Sigmoid colon (tissue), 7 donors: ENCODE results near the gene LGR5. TPM values are rescaled to one million over a fixed set of nuclear protein-coding genes. Genes with fewer than 3 reads are reported as not detected.

Experiments used
- DNase-seq: peaks from one replicate; pipeline ENCODE4 v3.0.0-alpha.2; 2019
- H3K27ac ChIP-seq, 4 donors: fragments of 200-600 bp; sonication (generic); one replicate each; pipeline ENCODE4 v1.5.1; 2016 to 2019; ENCODE audit warnings: mild to moderate bottlenecking in 1 of 4
- H3K27me3 ChIP-seq, 3 donors: fragments of 200-600 bp; sonication (generic); one replicate each; pipeline ENCODE4 v1.5.1; 2019; ENCODE audit warnings: mild to moderate bottlenecking in 1 of 3
- H3K36me3 ChIP-seq, 4 donors: fragments of 200-600 bp; sonication (generic); one replicate each; pipeline ENCODE4 v1.5.1; 2016 to 2019
- H3K4me1 ChIP-seq, 4 donors: fragments of 200-600 bp; sonication (generic); one replicate each; pipeline ENCODE4 v1.5.1; 2017 to 2019
- H3K4me3 ChIP-seq, 4 donors: fragments of 200-600 bp; sonication (generic); one replicate each; pipeline ENCODE4 v1.5.1; 2017 to 2019; ENCODE audit warnings: mild to moderate bottlenecking in 2 of 4, moderate library complexity in 1 of 4
- H3K9me3 ChIP-seq, 4 donors: fragments of 200-600 bp in 3 of 4; sonication (generic) in 3 of 4; one replicate each; pipeline versions ENCODE4 v1.5.1 to v1.6.1; 2013 to 2019
- EP300 ChIP-seq, 4 donors: sonication (generic); formaldehyde crosslinking; IDR thresholded peaks; one replicate each; pipeline ENCODE4 v1.6.1; 2017; ENCODE audit warnings: antibody characterized with exemption in 4 of 4
- POLR2A ChIP-seq, 2 donors: fragments of 450-650 bp; IDR thresholded peaks; one replicate each; pipeline ENCODE4 v1.6.1; 2016; ENCODE audit warnings: antibody characterized with exemption in 2 of 2, mild to moderate bottlenecking in 2 of 2, moderate library complexity in 2 of 2
- POLR2AphosphoS5 ChIP-seq, 4 donors: sonication (generic); formaldehyde crosslinking; IDR thresholded peaks; one replicate each; pipeline ENCODE4 v1.6.1; 2017; ENCODE audit warnings: antibody characterized with exemption in 4 of 4
- whole genome bisulfite sequencing, 2 donors: extraction: QIAGEN DNeasy Blood & Tissue Kit; methylation state at CpG; one replicate each; pipeline ENCODE4 v1.1.7; 2013; 5-methylcytosine and 5-hydroxymethylcytosine counted together
- intact Hi-C: fragments of 100-400 bp; cut with DNase I; formaldehyde crosslinking; loops from one replicate; pipeline ENCODE4 v1.15.1; 2023
- polyA plus RNA-seq, 3 donors: library from polyadenylated mRNA; stranded (reverse); fragments of 200-250 nt; gene quantifications; one replicate each; pipeline ENCODE4 v1.2.3, GENCODE V29; 2013
- total RNA-seq, 4 donors: library from RNA; depleted of rRNA; stranded (reverse); fragments of >200 nt; gene quantifications; one replicate each; pipeline ENCODE4 v1.1.0, GENCODE V29; 2016
- TF ChIP-seq, protein P1 (sequence below), 4 experiments: fragments of 450-650 bp in 3 of 4; fragments of 200-600 bp in 1 of 4; IDR thresholded peaks; one replicate each; pipeline ENCODE4 v1.5.1; 2016 to 2019; ENCODE audit warnings: antibody characterized with exemption in 4 of 4, mild to moderate bottlenecking in 3 of 4, moderate library complexity in 2 of 4
- donor health status: healthy with polysubstance abuse.
- donor health status: Bipolar disorder and iron deficiency.
- donor health status: healthy.

Gene LGR5
- total and polyA plus RNA-seq, 7 donors: 0.23 to 3.4 (median 0.36) TPM; not detected in 4

DNA sequence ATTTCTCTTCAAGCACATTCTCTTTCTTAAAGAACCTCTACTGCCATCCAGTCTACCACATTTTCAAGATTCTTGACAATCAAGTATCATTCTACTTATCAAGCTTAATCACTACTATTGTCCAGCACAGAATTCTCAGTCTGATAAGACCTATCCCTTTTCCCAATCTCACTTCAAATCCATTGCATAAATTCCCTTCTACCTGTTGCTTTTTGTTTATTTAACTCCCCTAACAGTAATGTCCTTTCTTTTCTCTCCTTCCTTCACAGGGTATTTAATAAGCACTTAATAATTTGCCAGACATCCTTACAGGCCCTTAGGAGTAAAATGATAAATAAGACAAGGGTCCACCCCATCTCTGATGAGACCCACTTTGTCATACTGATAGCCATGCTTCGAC, 182.3 kb downstream of the LGR5 start:
- H3K27me3 ChIP-seq: no peaks in the 10 kb centered on the region
- no peak overlapping the region for H3K27ac ChIP-seq
- intact Hi-C loops: no loop called here
- H3K4me1 ChIP-seq: peaks cover 0 to 4% (median 0%) of the 10 kb centered on the region in 4 donors
- TF ChIP-seq POLR2A (IDR thresholded peaks at IDR 0.05) (no peak), EP300 (IDR thresholded peaks at IDR 0.05) (no peak), POLR2AphosphoS5 (IDR thresholded peaks at IDR 0.05) (no peak)
- TF ChIP-seq, protein P1, sequence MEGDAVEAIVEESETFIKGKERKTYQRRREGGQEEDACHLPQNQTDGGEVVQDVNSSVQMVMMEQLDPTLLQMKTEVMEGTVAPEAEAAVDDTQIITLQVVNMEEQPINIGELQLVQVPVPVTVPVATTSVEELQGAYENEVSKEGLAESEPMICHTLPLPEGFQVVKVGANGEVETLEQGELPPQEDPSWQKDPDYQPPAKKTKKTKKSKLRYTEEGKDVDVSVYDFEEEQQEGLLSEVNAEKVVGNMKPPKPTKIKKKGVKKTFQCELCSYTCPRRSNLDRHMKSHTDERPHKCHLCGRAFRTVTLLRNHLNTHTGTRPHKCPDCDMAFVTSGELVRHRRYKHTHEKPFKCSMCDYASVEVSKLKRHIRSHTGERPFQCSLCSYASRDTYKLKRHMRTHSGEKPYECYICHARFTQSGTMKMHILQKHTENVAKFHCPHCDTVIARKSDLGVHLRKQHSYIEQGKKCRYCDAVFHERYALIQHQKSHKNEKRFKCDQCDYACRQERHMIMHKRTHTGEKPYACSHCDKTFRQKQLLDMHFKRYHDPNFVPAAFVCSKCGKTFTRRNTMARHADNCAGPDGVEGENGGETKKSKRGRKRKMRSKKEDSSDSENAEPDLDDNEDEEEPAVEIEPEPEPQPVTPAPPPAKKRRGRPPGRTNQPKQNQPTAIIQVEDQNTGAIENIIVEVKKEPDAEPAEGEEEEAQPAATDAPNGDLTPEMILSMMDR (IDR thresholded peaks at IDR 0.05): no peak
- peaks cover 0 to 100% (median 57%) of the 10 kb centered on the region in 4 donors for H3K36me3 ChIP-seq
- H3K9me3 ChIP-seq: no peaks in the 10 kb centered on the region
- H3K4me3 ChIP-seq: no peak overlapping the region
- no peak for DNase-seq
- 96 to 98% methylated on average over 1 of the region's 1 CpG for WGBS, 2 donors

- peaks cover 0 to 100% (median 45%) of the 10 kb centered on the region in 4 donors for H3K36me3 ChIP-seq
Measured at GRCh38 chr12:71625476-71625875, 185.9 kb downstream of the LGR5 start.

DNA sequence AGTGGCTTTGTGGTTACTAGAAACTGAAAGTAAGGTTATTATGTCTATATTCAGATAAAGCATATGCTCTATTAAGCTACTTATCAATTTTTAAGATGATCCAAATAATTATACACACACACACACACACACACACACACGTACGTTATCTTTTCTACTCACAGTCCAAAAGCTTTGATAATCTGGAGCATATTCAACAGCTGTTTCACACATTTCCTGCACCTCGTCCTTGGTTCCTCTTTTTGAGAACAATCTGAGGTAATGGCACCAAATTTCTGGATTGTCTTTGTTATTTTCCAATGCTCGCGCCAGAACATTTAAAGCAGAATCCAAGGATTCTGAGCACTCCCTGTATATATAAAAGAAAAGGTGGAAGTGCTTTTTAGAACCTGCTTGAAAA, 186.5 kb downstream of the LGR5 start:
- Histone ChIP-seq H3K4me1 (peaks cover 0 to 4% (median 0%) of the 10 kb centered on the region in 4 donors), H3K4me3 (no peak overlapping the region), H3K27ac (no peak overlapping the region), H3K27me3 (no peaks in the 10 kb centered on the region), H3K9me3 (no peaks in the 10 kb centered on the region), H3K36me3 (peaks cover 0 to 100% (median 47%) of the 10 kb centered on the region in 4 donors)
- TF ChIP-seq EP300 (IDR thresholded peaks at IDR 0.05): no peak
- TF ChIP-seq POLR2AphosphoS5 (IDR thresholded peaks at IDR 0.05): no peak
- TF ChIP-seq POLR2A (IDR thresholded peaks at IDR 0.05): no peak
- TF ChIP-seq, protein P1 (IDR thresholded peaks at IDR 0.05): no peak
- WGBS, 2 donors: 17 to 30% methylated on average over 5 of the region's 5 CpGs
- intact Hi-C loops: loop anchor here (5.0 kb wide), 1 partner anchor 36 kb away; the partner anchor contains the start of genes THAP2 and ZFC3H1
- no peak for DNase-seq

More at GRCh38 chr12:71625476-71625875, 185.9 kb downstream of the LGR5 start:
- TF ChIP-seq POLR2AphosphoS5 (IDR thresholded peaks at IDR 0.05): no peak
- no peak for TF ChIP-seq POLR2A (IDR thresholded peaks at IDR 0.05)
- TF ChIP-seq, protein P1 (IDR thresholded peaks at IDR 0.05): no peak
- no peak for TF ChIP-seq EP300 (IDR thresholded peaks at IDR 0.05)
- intact Hi-C loops: loop anchor here (5.0 kb wide), 1 partner anchor 37 kb away; the partner anchor contains the start of genes THAP2 and ZFC3H1
- WGBS, 2 donors: 83 to 91% methylated on average over 2 of the region's 2 CpGs
- no peak overlapping the region for H3K4me3 ChIP-seq
- no peak overlapping the region for H3K27ac ChIP-seq
- H3K27me3 ChIP-seq: no peaks in the 10 kb centered on the region
- no peaks in the 10 kb centered on the region for H3K9me3 ChIP-seq
- peaks cover 0 to 4% (median 0%) of the 10 kb centered on the region in 4 donors for H3K4me1 ChIP-seq
- DNase-seq: no peak

GRCh38 chr12:71626768-71627167, 187.2 kb downstream of the LGR5 start:
- intact Hi-C loops: loop anchor here (5.0 kb wide), 1 partner anchor 36 kb away; the partner anchor contains the start of genes THAP2 and ZFC3H1
- no peaks in the 10 kb centered on the region for H3K27me3 ChIP-seq
- H3K4me3 ChIP-seq: no peak overlapping the region
- H3K9me3 ChIP-seq: no peaks in the 10 kb centered on the region
- no peak for DNase-seq
- TF ChIP-seq POLR2AphosphoS5 (IDR thresholded peaks at IDR 0.05): no peak
- TF ChIP-seq POLR2A (IDR thresholded peaks at IDR 0.05): no peak
- TF ChIP-seq EP300 (IDR thresholded peaks at IDR 0.05): no peak
- TF ChIP-seq, protein P1 (IDR thresholded peaks at IDR 0.05): no peak
- H3K4me1 ChIP-seq: peaks cover 0 to 4% (median 0%) of the 10 kb centered on the region in 4 donors
- peaks cover 0 to 100% (median 48%) of the 10 kb centered on the region in 4 donors for H3K36me3 ChIP-seq
- no peak overlapping the region for H3K27ac ChIP-seq
- 18 to 58% methylated on average over 3 of the region's 3 CpGs for WGBS, 2 donors
